Measurements from ENCODE around the gene CNTNAP2.

GRCh38 chr7:148223160-148223559 is 2106.6 kb downstream of the CNTNAP2 start:
- TF ChIP-seq POLR2A (IDR thresholded peaks at IDR 0.05) (no peak), CTCF (IDR thresholded peaks at IDR 0.05) (no peak)
